ENCODE data around the gene PRAMEF18.
"Not testable (repeated sequence)": the region's sequence is repeated elsewhere in the genome, so short reads cannot be mapped to it uniquely, and the experiment has no call there.

PRAMEF18 gene

GRCh38 chr1:13225675-13226204 lies at the start of gene PRAMEF18:
PRAMEF18 (minus strand) TSS chr1:13226154; CDS start chr1:13226106, 48 bp downstream.
- not testable (repeated sequence) for H3K9me3 ChIP-seq (ENCODE audit: insufficient read depth, low read length); H3K27ac ChIP-seq (ENCODE audit: low read depth, low read length); H3F3A ChIP-seq (ENCODE audit: insufficient read depth); H3K27me3 ChIP-seq (ENCODE audit: low read length); H3K4me2 ChIP-seq (ENCODE audit: low read depth, low read length, poor library complexity, severe bottlenecking); H3K9me2 ChIP-seq (replicated peaks; ENCODE audit: insufficient read depth, low read length); H2AFZ ChIP-seq (ENCODE audit: low read depth, low read length, severe bottlenecking); H3K4me3 ChIP-seq (ENCODE audit: insufficient read depth, low read length, poor library complexity, severe bottlenecking); H3K9ac ChIP-seq (ENCODE audit: low read length); H4K20me1 ChIP-seq (ENCODE audit: low read depth, low read length); H3K79me2 ChIP-seq (ENCODE audit: insufficient read depth, low read length); H3K36me3 ChIP-seq (ENCODE audit: low read length)

- H3K27ac ChIP-seq (ENCODE audit: low read depth, low read length); H3K27me3 ChIP-seq (ENCODE audit: low read length); H3K36me3 ChIP-seq (ENCODE audit: low read length); H3K4me3 ChIP-seq (ENCODE audit: insufficient read depth, low read length, poor library complexity, severe bottlenecking); H3K79me2 ChIP-seq (ENCODE audit: insufficient read depth, low read length); H3K4me2 ChIP-seq (ENCODE audit: low read depth, low read length, poor library complexity, severe bottlenecking); H3F3A ChIP-seq (ENCODE audit: insufficient read depth); H3K9ac ChIP-seq (ENCODE audit: low read length); H4K20me1 ChIP-seq (ENCODE audit: low read depth, low read length); H3K9me2 ChIP-seq (replicated peaks; ENCODE audit: insufficient read depth, low read length); H3K9me3 ChIP-seq (ENCODE audit: insufficient read depth, low read length); H2AFZ ChIP-seq (ENCODE audit: low read depth, low read length, severe bottlenecking): not testable (repeated sequence)
Measured at GRCh38 chr1:13265124-13265523, 39.2 kb upstream of the PRAMEF18 start.

- not testable (repeated sequence) for H3K9ac ChIP-seq (ENCODE audit: low read length); H3K27ac ChIP-seq (ENCODE audit: low read depth, low read length); H3K4me3 ChIP-seq (ENCODE audit: insufficient read depth, low read length, poor library complexity, severe bottlenecking); H3K79me2 ChIP-seq (ENCODE audit: insufficient read depth, low read length); H3K9me3 ChIP-seq (ENCODE audit: insufficient read depth, low read length); H3K36me3 ChIP-seq (ENCODE audit: low read length); H3K27me3 ChIP-seq (ENCODE audit: low read length); H3K4me2 ChIP-seq (ENCODE audit: low read depth, low read length, poor library complexity, severe bottlenecking); H4K20me1 ChIP-seq (ENCODE audit: low read depth, low read length); H3K9me2 ChIP-seq (replicated peaks; ENCODE audit: insufficient read depth, low read length); H2AFZ ChIP-seq (ENCODE audit: low read depth, low read length, severe bottlenecking); H3F3A ChIP-seq (ENCODE audit: insufficient read depth)
Measured at GRCh38 chr1:13253898-13254297, 27.9 kb upstream of the PRAMEF18 start, which contains the start of gene PRAMEF5. PRAMEF5 (plus strand) TSS chr1:13254198; CDS start chr1:13259269, 5,071 bp downstream.

- H3K9ac ChIP-seq (ENCODE audit: low read length); H3K9me3 ChIP-seq (ENCODE audit: insufficient read depth, low read length); H3K4me2 ChIP-seq (ENCODE audit: low read depth, low read length, poor library complexity, severe bottlenecking); H3K27me3 ChIP-seq (ENCODE audit: low read length); H3K27ac ChIP-seq (ENCODE audit: low read depth, low read length); H4K20me1 ChIP-seq (ENCODE audit: low read depth, low read length); H3F3A ChIP-seq (ENCODE audit: insufficient read depth); H3K79me2 ChIP-seq (ENCODE audit: insufficient read depth, low read length); H2AFZ ChIP-seq (ENCODE audit: low read depth, low read length, severe bottlenecking); H3K9me2 ChIP-seq (replicated peaks; ENCODE audit: insufficient read depth, low read length); H3K4me3 ChIP-seq (ENCODE audit: insufficient read depth, low read length, poor library complexity, severe bottlenecking); H3K36me3 ChIP-seq (ENCODE audit: low read length): not testable (repeated sequence)
Measured at GRCh38 chr1:13247122-13247521, 21.2 kb upstream of the PRAMEF18 start.

- H2AFZ ChIP-seq (ENCODE audit: low read depth, low read length, severe bottlenecking): not testable (repeated sequence)
Measured at GRCh38 chr1:13246554-13246871, 20.6 kb upstream of the PRAMEF18 start.

GRCh38 chr1:13245841-13246553 lies 20.0 kb upstream of the PRAMEF18 start:
- not testable (repeated sequence) for H2AFZ ChIP-seq (ENCODE audit: low read depth, low read length, severe bottlenecking); H3K36me3 ChIP-seq (ENCODE audit: low read length); H3K9me2 ChIP-seq (replicated peaks; ENCODE audit: insufficient read depth, low read length); H4K20me1 ChIP-seq (ENCODE audit: low read depth, low read length); H3F3A ChIP-seq (ENCODE audit: insufficient read depth); H3K4me3 ChIP-seq (ENCODE audit: insufficient read depth, low read length, poor library complexity, severe bottlenecking); H3K27me3 ChIP-seq (ENCODE audit: low read length); H3K9ac ChIP-seq (ENCODE audit: low read length); H3K27ac ChIP-seq (ENCODE audit: low read depth, low read length); H3K4me2 ChIP-seq (ENCODE audit: low read depth, low read length, poor library complexity, severe bottlenecking); H3K9me3 ChIP-seq (ENCODE audit: insufficient read depth, low read length); H3K79me2 ChIP-seq (ENCODE audit: insufficient read depth, low read length)

More at GRCh38 chr1:13246554-13246871, 20.6 kb upstream of the PRAMEF18 start:
- H3K9me2 ChIP-seq (replicated peaks; ENCODE audit: insufficient read depth, low read length); H3K79me2 ChIP-seq (ENCODE audit: insufficient read depth, low read length); H3K27me3 ChIP-seq (ENCODE audit: low read length); H3F3A ChIP-seq (ENCODE audit: insufficient read depth); H3K9me3 ChIP-seq (ENCODE audit: insufficient read depth, low read length); H3K9ac ChIP-seq (ENCODE audit: low read length); H3K36me3 ChIP-seq (ENCODE audit: low read length); H3K4me2 ChIP-seq (ENCODE audit: low read depth, low read length, poor library complexity, severe bottlenecking); H3K27ac ChIP-seq (ENCODE audit: low read depth, low read length); H3K4me3 ChIP-seq (ENCODE audit: insufficient read depth, low read length, poor library complexity, severe bottlenecking); H4K20me1 ChIP-seq (ENCODE audit: low read depth, low read length): not testable (repeated sequence)

- H3K36me3 ChIP-seq (ENCODE audit: low read length); H3K9me3 ChIP-seq (ENCODE audit: insufficient read depth, low read length); H4K20me1 ChIP-seq (ENCODE audit: low read depth, low read length); H3K4me3 ChIP-seq (ENCODE audit: insufficient read depth, low read length, poor library complexity, severe bottlenecking); H3K27ac ChIP-seq (ENCODE audit: low read depth, low read length); H2AFZ ChIP-seq (ENCODE audit: low read depth, low read length, severe bottlenecking); H3K9me2 ChIP-seq (replicated peaks; ENCODE audit: insufficient read depth, low read length); H3F3A ChIP-seq (ENCODE audit: insufficient read depth); H3K27me3 ChIP-seq (ENCODE audit: low read length); H3K9ac ChIP-seq (ENCODE audit: low read length); H3K4me2 ChIP-seq (ENCODE audit: low read depth, low read length, poor library complexity, severe bottlenecking); H3K79me2 ChIP-seq (ENCODE audit: insufficient read depth, low read length): not testable (repeated sequence)
Measured at GRCh38 chr1:13243536-13244263, 17.7 kb upstream of the PRAMEF18 start.

- not testable (repeated sequence) for H3F3A ChIP-seq (ENCODE audit: insufficient read depth); H4K20me1 ChIP-seq (ENCODE audit: low read depth, low read length); H3K27me3 ChIP-seq (ENCODE audit: low read length); H3K9ac ChIP-seq (ENCODE audit: low read length); H3K9me3 ChIP-seq (ENCODE audit: insufficient read depth, low read length); H2AFZ ChIP-seq (ENCODE audit: low read depth, low read length, severe bottlenecking); H3K27ac ChIP-seq (ENCODE audit: low read depth, low read length); H3K4me3 ChIP-seq (ENCODE audit: insufficient read depth, low read length, poor library complexity, severe bottlenecking); H3K9me2 ChIP-seq (replicated peaks; ENCODE audit: insufficient read depth, low read length); H3K4me2 ChIP-seq (ENCODE audit: low read depth, low read length, poor library complexity, severe bottlenecking); H3K36me3 ChIP-seq (ENCODE audit: low read length); H3K79me2 ChIP-seq (ENCODE audit: insufficient read depth, low read length)
Measured at GRCh38 chr1:13239633-13240032, 13.7 kb upstream of the PRAMEF18 start.

All from SU-DHL-6 (cell line).